Retinal pigment epithelial cell (primary cell): ENCODE measurements around the gene ODAD4.

Experiments used
- DNase-seq: peaks from one replicate; pipeline ENCODE4 v3.0.0-alpha.2; 2010; ENCODE audit warnings: low read depth
- H3K4me3 ChIP-seq: 2 replicates; pipeline ENCODE4 v1.5.1; 2011; ENCODE audit warnings: mild to moderate bottlenecking, low read length, control low read depth, moderate library complexity
- CTCF ChIP-seq: conservative IDR thresholded peaks from 2 replicates; pipeline ENCODE4 v1.5.1; 2011; ENCODE audit warnings: low read depth, low read length, control low read depth, inconsistent platforms

The ODAD4 gene

GRCh38 chr17:41942626-41943373 is 12.4 kb downstream of the ODAD4 start:
- DNase-seq: no peak
- H3K4me3 ChIP-seq: no peak overlapping the region

DNA sequence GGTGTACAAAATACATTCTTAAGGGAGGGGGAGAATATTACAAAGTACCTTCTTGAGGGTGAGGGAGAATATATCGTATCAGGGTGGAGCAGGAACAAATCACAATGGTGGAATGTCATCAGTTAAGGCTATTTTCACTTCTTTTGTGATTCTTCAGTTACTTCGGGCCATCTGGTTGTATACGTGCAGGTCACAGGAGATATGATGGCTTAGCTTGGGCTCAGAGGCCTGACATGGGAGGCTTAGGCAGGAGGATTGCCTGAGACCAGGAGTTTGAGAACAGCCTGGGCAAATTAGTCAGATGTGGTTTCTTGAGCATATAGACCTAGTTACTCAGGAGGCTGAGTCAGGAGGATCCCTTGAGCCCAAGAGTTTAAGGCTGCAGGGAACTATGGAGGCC is 13.1 kb downstream of the ODAD4 start:
- no peak overlapping the region for H3K4me3 ChIP-seq
- TF ChIP-seq CTCF: no peak
- no peak for DNase-seq

More at GRCh38 chr17:41942626-41943373, 12.4 kb downstream of the ODAD4 start:
- no peak for TF ChIP-seq CTCF

- DNase-seq: no peak
- H3K4me3 ChIP-seq: no peak overlapping the region
- no peak for TF ChIP-seq CTCF
These were observed 14.5 kb downstream of the ODAD4 start for GRCh38 chr17:41944943-41945342.

- no peak for DNase-seq
These were observed 18.5 kb downstream of the ODAD4 start for GRCh38 chr17:41948762-41949460.

DNA sequence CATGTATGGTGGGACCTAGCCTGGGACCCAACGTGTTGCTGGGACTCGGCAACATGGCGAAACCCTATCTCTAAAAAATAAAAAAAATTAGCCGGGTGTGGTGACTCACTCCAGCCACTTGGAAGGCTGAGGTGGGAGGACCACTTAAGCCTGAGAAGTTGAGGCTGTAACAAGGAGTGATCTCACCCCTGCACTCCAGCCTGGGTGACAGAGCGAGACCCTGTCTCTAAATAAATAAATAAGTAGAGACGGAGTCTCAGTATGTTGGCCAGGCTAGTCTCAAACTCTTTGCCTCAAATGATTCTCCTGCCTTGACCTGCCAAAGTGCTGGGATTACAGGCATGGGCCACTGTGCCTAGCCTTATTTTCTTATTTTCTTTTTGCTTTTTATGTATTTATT is 26.1 kb downstream of the ODAD4 start:
- DNase-seq: no peak
- no peak for TF ChIP-seq CTCF
- no peak overlapping the region for H3K4me3 ChIP-seq

More at GRCh38 chr17:41948762-41949460, 18.5 kb downstream of the ODAD4 start:
- no peak for TF ChIP-seq CTCF
- no peak overlapping the region for H3K4me3 ChIP-seq

DNA sequence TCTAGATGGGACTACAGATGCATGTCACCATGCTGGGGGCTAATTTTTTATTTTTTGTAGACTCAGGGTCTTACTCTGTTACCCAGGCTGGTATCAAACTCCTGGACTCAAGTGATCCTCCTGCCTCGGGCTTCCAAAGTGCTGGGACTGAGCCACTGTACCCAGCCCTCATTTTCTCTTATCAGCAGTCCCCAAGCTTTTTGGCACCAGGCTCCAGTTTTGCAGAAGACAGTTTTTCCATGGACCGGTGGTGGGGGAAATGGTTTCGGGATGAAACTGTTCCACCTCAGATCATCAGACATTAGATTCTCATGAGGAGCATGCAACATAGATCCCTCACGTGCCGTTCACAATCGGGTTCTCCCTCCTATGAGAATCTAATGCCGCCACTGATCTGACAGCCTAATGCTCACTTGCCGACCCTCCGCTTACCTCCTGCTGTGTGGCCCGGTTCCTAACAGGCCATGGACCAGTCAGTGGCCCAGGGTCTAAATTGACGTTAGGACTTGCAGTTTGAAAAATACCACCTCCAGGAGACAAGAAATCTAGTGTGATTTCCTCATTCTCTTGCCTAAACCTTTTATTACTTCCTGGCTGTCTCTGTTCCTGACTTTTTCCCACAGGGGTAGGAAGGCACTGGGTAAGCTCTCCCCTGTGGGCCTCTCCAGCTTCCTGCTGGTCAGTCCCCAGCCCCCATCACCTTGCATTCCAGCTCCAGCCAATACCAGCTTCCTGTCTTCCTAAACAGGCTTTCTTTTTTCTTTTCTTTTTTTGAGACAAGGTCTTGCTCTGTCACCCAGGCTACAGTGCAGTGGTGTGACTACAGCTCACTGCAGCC is 26.8 kb downstream of the ODAD4 start:
- TF ChIP-seq CTCF: no peak
- DNase-seq: no peak
- no peak overlapping the region for H3K4me3 ChIP-seq
